SK-N-SH (cell line): Measurements from ENCODE around the gene PECR. TPM values are rescaled to one million over a fixed set of nuclear protein-coding genes. Genes with fewer than 3 reads are reported as not detected.

Source experiments
- CTCF ChIA-PET: fragments of 300-600, 350-600 bp; formaldehyde crosslinking; extraction: SDS; loops from one replicate; lab custom pipeline; 2021; lab: Yijun Ruan, JAX
- POLR2A ChIA-PET: fragments of 350-600 bp; sonication (Branson Sonifier 250); formaldehyde crosslinking; extraction: SDS; loops from one replicate; lab custom pipeline; 2020; ENCODE audit warnings: antibody characterized with exemption, inconsistent platforms; lab: Yijun Ruan, JAX
- DNase-seq: peaks from one replicate; pipeline ENCODE4 v3.0.0; 2012
- H2AFZ ChIP-seq: fragments of 200-600 bp; sonication (generic); 2 replicates; pipeline ENCODE4 v1.8.1; 2016; ENCODE audit warnings: antibody characterized with exemption, mild to moderate bottlenecking, low read depth
- H3F3A ChIP-seq: fragments of 200-600 bp; sonication (generic); replicated peaks from 2 replicates; pipeline ENCODE3; 2016; ENCODE audit warnings: antibody characterized with exemption, mild to moderate bottlenecking; ENCODE audit not compliant: insufficient read depth
- H3K27ac ChIP-seq, 2 experiments: fragments of 200-500 bp in 1 of 2; fragments of 200-600 bp in 1 of 2; sonication (Bioruptor generic) in 1 of 2; sonication (generic), shearing (Covaris generic) in 1 of 2; 2 replicates each; pipeline versions ENCODE4 v1.5.1 to v1.6.1; 2014 to 2016; ENCODE audit warnings: low read depth in 2 of 2, inconsistent platforms in 1 of 2, low read length in 1 of 2, mild to moderate bottlenecking in 1 of 2, mixed read lengths in 1 of 2
- H3K27me3 ChIP-seq: fragments of 200-600 bp; sonication (generic), shearing (Covaris generic); 2 replicates; pipeline ENCODE4 v1.6.1; 2016; ENCODE audit warnings: mixed run types; ENCODE audit not compliant: insufficient read depth
- H3K36me3 ChIP-seq, 2 experiments: fragments of 200-500 bp in 1 of 2; fragments of 200-600 bp in 1 of 2; sonication (Bioruptor generic) in 1 of 2; sonication (generic) in 1 of 2; replicated peaks in 1 of 2; 2 replicates each; pipeline versions ENCODE3 to v1.5.1; 2014 to 2016; ENCODE audit warnings: low read length in 1 of 2, mild to moderate bottlenecking in 1 of 2; ENCODE audit not compliant: insufficient read depth in 2 of 2, control insufficient read depth in 1 of 2
- H3K4me1 ChIP-seq, 2 experiments: fragments of 200-500 bp in 1 of 2; fragments of 200-600 bp in 1 of 2; sonication (Bioruptor generic) in 1 of 2; sonication (generic), shearing (Covaris generic) in 1 of 2; 2 replicates each; pipeline versions ENCODE4 v1.5.1 to v1.6.1; 2014 to 2016; ENCODE audit warnings: low read depth in 1 of 2, low read length in 1 of 2, mixed run types in 1 of 2; ENCODE audit not compliant: insufficient read depth in 2 of 2, control insufficient read depth in 1 of 2
- H3K4me2 ChIP-seq: fragments of 200-600 bp; sonication (generic), shearing (Covaris generic); 2 replicates; pipeline ENCODE4 v1.6.1; 2017; ENCODE audit warnings: mixed run types
- H3K4me3 ChIP-seq, 2 experiments: fragments of 200-500 bp in 1 of 2; fragments of 200-600 bp in 1 of 2; sonication (Bioruptor generic) in 1 of 2; sonication (generic), shearing (Covaris generic) in 1 of 2; 2 replicates each; pipeline versions ENCODE4 v1.5.1 to v1.8.1; 2014 to 2016; ENCODE audit warnings: low read depth in 2 of 2, inconsistent platforms in 1 of 2, low read length in 1 of 2, mild to moderate bottlenecking in 1 of 2, mixed read lengths in 1 of 2, moderate library complexity in 1 of 2
- H3K79me2 ChIP-seq: fragments of 200-600 bp; sonication (generic); 2 replicates; pipeline ENCODE4 v1.8.1; 2017; ENCODE audit warnings: mild to moderate bottlenecking; ENCODE audit not compliant: insufficient read depth
- H3K9ac ChIP-seq: fragments of 200-600 bp; sonication (generic); 2 replicates; pipeline ENCODE4 v1.6.1; 2017; ENCODE audit warnings: mixed run types
- H3K9me2 ChIP-seq: fragments of 200-600 bp; sonication (generic); 2 replicates; pipeline ENCODE4 v1.6.1; 2017; ENCODE audit warnings: mixed run types
- H3K9me3 ChIP-seq: fragments of 200-600 bp; sonication (generic); 2 replicates; pipeline ENCODE4 v1.6.1; 2017; ENCODE audit warnings: mixed run types, mild to moderate bottlenecking, moderate library complexity
- H4K20me1 ChIP-seq: fragments of 200-600 bp; sonication (generic); 2 replicates; pipeline ENCODE4 v1.6.1; 2017; ENCODE audit warnings: mild to moderate bottlenecking, mixed run types; ENCODE audit not compliant: insufficient read depth
- CHD2 ChIP-seq: fragments of 150-350 bp; IDR thresholded peaks from 2 replicates; pipeline ENCODE4 v1.6.1; 2018; ENCODE audit warnings: low read length; ENCODE audit not compliant: partially characterized antibody
- ELF1 ChIP-seq: IDR thresholded peaks from 2 replicates; pipeline ENCODE4 v1.4.0; 2012
- FOXJ3 ChIP-seq: sonication (generic); formaldehyde crosslinking; IDR thresholded peaks from 2 replicates; pipeline ENCODE4 v1.5.1; 2020; ENCODE audit warnings: mild to moderate bottlenecking, missing genetic modification reagents
- FOXM1 ChIP-seq: IDR thresholded peaks from 2 replicates; pipeline ENCODE4 v1.4.0; 2012; ENCODE audit warnings: low read depth, mild to moderate bottlenecking
- GABPA ChIP-seq: IDR thresholded peaks from 2 replicates; pipeline ENCODE4 v1.4.0; 2012; ENCODE audit warnings: low read depth, mild to moderate bottlenecking
- IRF3 ChIP-seq: fragments of 150-350 bp; IDR thresholded peaks from 2 replicates; pipeline ENCODE4 v1.6.1; 2016; ENCODE audit warnings: mild to moderate bottlenecking, low read depth, low read length
- MAX ChIP-seq: IDR thresholded peaks from 2 replicates; pipeline ENCODE4 v1.4.0; 2012; ENCODE audit warnings: low read depth
- MXI1 ChIP-seq: IDR thresholded peaks from 2 replicates; pipeline ENCODE4 v1.6.1; 2012; ENCODE audit warnings: mild to moderate bottlenecking, low read depth, low read length, improper control_type of control experiment
- RAD21 ChIP-seq: IDR thresholded peaks from 2 replicates; pipeline ENCODE4 v1.6.1; 2012; ENCODE audit warnings: mild to moderate bottlenecking, low read length
- RCOR1 ChIP-seq: fragments of 150-350 bp; IDR thresholded peaks from 2 replicates; pipeline ENCODE4 v1.6.1; 2017; ENCODE audit warnings: antibody characterized with exemption, low read length
- RFX5 ChIP-seq: IDR thresholded peaks from 2 replicates; pipeline ENCODE4 v1.6.1; 2012; ENCODE audit warnings: mild to moderate bottlenecking, improper control_type of control experiment, low read length
- SIN3A ChIP-seq: IDR thresholded peaks from 2 replicates; pipeline ENCODE4 v1.6.1; 2012; ENCODE audit warnings: low read depth, mild to moderate bottlenecking, low read length, moderate library complexity, borderline replicate concordance
- TAF1 ChIP-seq: IDR thresholded peaks from 2 replicates; pipeline ENCODE4 v1.6.1; 2012; ENCODE audit warnings: low read depth, mild to moderate bottlenecking, low read length, moderate library complexity, borderline replicate concordance
- TCF12 ChIP-seq: IDR thresholded peaks from 2 replicates; pipeline ENCODE4 v1.4.0; 2012
- TEAD4 ChIP-seq: IDR thresholded peaks from 2 replicates; pipeline ENCODE4 v1.4.0; 2012; ENCODE audit warnings: mild to moderate bottlenecking, borderline replicate concordance; ENCODE audit not compliant: insufficient read depth
- USF1 ChIP-seq: IDR thresholded peaks from 2 replicates; pipeline ENCODE4 v1.4.0; 2012; ENCODE audit warnings: low read depth, borderline replicate concordance
- YY1 ChIP-seq: IDR thresholded peaks from 2 replicates; pipeline ENCODE4 v1.4.0; 2012; ENCODE audit warnings: low read depth, mild to moderate bottlenecking
- ZBTB33 ChIP-seq: IDR thresholded peaks from 2 replicates; pipeline ENCODE4 v1.4.0; 2012; ENCODE audit warnings: low read depth, borderline replicate concordance
- WGBS: methylation state at CpG from one replicate; pipeline ENCODE4 v1.1.6; 2017; ENCODE audit warnings: low lambda C conversion rate; 5-methylcytosine and 5-hydroxymethylcytosine counted together
- polyA plus RNA-seq, 3 experiments: library from polyadenylated mRNA; depleted of rRNA; stranded (reverse); fragments of >200 nt; gene quantifications; 2 replicates each; pipeline ENCODE4 v1.2.3, GENCODE V29; 2012
- TF ChIP-seq, protein P1 (sequence below): fragments of 150-350 bp; IDR thresholded peaks from 2 replicates; pipeline ENCODE4 v1.6.1; 2017; ENCODE audit warnings: antibody characterized with exemption, low read length, low read depth, borderline replicate concordance

Gene PECR
- polyA plus RNA-seq, 1 of the 3 experiments (the other 2 are of a cell fraction): 18.6 TPM

DNA sequence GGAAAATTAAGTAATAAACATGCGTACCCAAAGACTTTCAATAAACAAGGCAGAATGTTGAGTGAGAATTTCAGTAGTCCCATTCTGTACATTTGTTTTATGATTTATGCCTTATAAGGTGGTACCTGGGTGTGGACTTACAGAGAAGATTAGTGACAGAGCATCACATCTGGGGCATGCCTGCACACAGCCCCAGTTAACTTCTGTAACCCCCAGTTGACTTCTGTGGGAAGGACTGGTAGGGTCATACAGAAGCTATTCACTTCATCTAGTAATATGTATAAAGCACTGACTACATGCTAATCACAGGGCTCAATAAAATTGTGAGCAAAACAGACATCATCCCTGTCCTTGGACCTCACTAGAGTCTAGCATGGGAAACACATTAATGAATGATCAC lies 84.4 kb downstream of the PECR start:
- Histone ChIP-seq H3K4me2 (no peak overlapping the region), H3F3A (no peaks in the 10 kb centered on the region), H3K27me3 (no peaks in the 10 kb centered on the region), H3K4me3 (no peak overlapping the region), H2AFZ (no peak overlapping the region), H3K9me3 (no peaks in the 10 kb centered on the region), H3K9ac (no peak overlapping the region), H3K27ac (no peak overlapping the region), H3K4me1 (peaks cover 0 to under 1% of the 10 kb centered on the region in 2 experiments; a peak in 1 of 4 replicates), H3K36me3 (peaks cover 0 to 7% of the 10 kb centered on the region in 2 experiments), H3K79me2 (no peaks in the 10 kb centered on the region), H3K9me2 (no peaks in the 10 kb centered on the region)
- CTCF ChIA-PET: interaction anchor here (0.8 to 1.6 kb wide), 2 partner anchors 15 to 25 kb away, joined by 3 to 7 read pairs; no protein-coding TSS in a partner anchor
- POLR2A ChIA-PET: no interaction called here
- TF ChIP-seq RCOR1 (no peak), SIN3A (no peak), YY1 (no peak), USF1 (no peak), GABPA (no peak), RAD21 (no peak), TCF12 (no peak), FOXM1 (no peak), ELF1 (no peak), FOXJ3 (CRISPR knock-in tag) (no peak), IRF3 (no peak), MAX (no peak), CHD2 (no peak), TEAD4 (no peak), TAF1 (no peak), ZBTB33 (no peak), MXI1 (no peak), RFX5 (no peak)
- TF ChIP-seq, protein P1, sequence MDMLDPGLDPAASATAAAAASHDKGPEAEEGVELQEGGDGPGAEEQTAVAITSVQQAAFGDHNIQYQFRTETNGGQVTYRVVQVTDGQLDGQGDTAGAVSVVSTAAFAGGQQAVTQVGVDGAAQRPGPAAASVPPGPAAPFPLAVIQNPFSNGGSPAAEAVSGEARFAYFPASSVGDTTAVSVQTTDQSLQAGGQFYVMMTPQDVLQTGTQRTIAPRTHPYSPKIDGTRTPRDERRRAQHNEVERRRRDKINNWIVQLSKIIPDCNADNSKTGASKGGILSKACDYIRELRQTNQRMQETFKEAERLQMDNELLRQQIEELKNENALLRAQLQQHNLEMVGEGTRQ: no peak
- TF ChIP-seq, all 33 proteins: peak for 0
- WGBS: 91% methylated on average over 1 of the region's 1 CpG
- no peaks in the 10 kb centered on the region for H4K20me1 ChIP-seq
- DNase-seq: no peak
